HG03097 (cell line): ENCODE results near the gene LAMB1.

Experiments
- ATAC-seq: cut with Tn5 transposase; IDR thresholded peaks from one replicate; pipeline ENCODE4 v1.9.1; 2021; ENCODE audit not compliant: unreplicated experiment, low FRiP score

The LAMB1 gene

GRCh38 chr7:107884066-107884818, 118.7 kb downstream of the LAMB1 start:
- no peak for ATAC-seq

- ATAC-seq = no peak
These were observed 120.2 kb downstream of the LAMB1 start for GRCh38 chr7:107882766-107883165.

- ATAC-seq = no peak
These were observed 123.4 kb downstream of the LAMB1 start for GRCh38 chr7:107879400-107880035.

- no peak for ATAC-seq
These were observed 124.3 kb downstream of the LAMB1 start for GRCh38 chr7:107878636-107879035.

GRCh38 chr7:107877731-107878382, 125.1 kb downstream of the LAMB1 start:
- ATAC-seq = no peak

- ATAC-seq = no peak
These were observed 126.0 kb downstream of the LAMB1 start for GRCh38 chr7:107876916-107877315.

- ATAC-seq = no peak
These were observed 128.1 kb downstream of the LAMB1 start for GRCh38 chr7:107874605-107875446.

GRCh38 chr7:107874111-107874510, 128.8 kb downstream of the LAMB1 start:
- no peak for ATAC-seq
